WI38 (cell line): ENCODE results near the gene TMUB1.

ENCODE experiments used
- H3K4me3 ChIP-seq: 2 replicates; pipeline ENCODE4 v1.5.1; 2011; ENCODE audit warnings: low read depth, mild to moderate bottlenecking, control low read depth, low read length
- CTCF ChIP-seq: IDR thresholded peaks from 2 replicates; pipeline ENCODE4 v1.5.1; 2012; ENCODE audit warnings: low read depth, mild to moderate bottlenecking, control low read depth, low read length

The TMUB1 gene

DNA sequence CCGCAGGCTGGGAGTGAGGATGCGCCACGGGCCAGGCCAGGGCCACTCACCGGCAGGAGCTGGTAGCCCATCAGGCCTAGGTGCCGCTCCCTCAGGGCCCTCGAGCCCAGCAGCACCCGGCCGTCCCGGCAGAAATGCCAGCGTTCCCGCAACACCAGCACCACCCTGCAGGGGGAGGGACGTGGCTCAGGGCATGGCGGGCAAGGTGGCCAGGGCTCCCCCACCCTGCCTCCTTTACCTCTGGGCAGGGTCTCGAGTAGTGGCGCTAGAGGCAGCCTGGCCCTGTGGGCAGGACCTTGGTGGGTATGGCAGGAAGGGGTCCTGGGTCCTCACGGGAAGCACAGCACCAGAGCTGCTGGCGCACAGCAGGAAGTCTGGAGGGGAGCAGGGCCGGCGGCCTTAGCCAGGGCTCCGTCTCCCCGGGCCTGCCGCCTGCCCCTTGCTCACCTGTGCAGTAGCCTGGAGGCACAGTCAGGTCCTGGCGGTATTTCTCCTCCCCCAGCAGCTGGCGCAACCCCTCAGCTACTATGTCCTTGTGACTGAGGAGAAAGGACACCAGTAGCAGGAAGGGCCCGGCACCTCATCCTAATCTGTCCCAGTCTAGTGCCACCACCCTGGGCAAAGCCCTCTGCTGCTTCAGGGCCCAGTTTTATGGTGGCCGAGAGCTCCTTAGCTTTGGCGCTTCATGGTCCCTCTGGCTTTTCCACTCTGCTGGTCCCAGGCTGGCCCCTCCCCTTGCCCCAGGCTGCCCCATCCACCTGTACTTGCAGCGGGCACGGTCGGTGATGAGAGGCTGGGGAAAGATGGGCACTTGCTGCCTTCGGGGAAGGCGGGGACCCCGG is 6.2 kb downstream of the TMUB1 start:
- peak; percentile 41; the same call in 1 of the 2 replicates for TF ChIP-seq CTCF
- H3K4me3 ChIP-seq = no peak overlapping the region

- H3K4me3 ChIP-seq = no peak overlapping the region
- no peak for TF ChIP-seq CTCF
Observed at GRCh38 chr7:151075978-151076426, 7.3 kb downstream of the TMUB1 start.

DNA sequence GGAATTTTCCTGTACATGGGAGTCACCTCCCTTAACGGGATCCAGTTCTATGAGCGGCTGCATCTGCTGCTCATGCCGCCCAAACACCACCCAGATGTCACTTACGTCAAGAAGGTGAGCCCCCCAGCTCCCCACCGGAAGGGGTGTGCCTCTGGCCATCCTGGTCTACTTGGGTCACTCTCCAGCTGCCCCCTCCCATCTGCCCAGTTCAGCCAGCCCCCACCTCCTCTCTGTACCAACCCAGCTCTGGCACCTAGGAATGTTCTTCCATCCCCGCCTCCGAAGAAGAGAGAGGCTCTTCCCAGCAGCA is 7.7 kb downstream of the TMUB1 start:
- H3K4me3 ChIP-seq = no peak overlapping the region
- no peak for TF ChIP-seq CTCF

DNA sequence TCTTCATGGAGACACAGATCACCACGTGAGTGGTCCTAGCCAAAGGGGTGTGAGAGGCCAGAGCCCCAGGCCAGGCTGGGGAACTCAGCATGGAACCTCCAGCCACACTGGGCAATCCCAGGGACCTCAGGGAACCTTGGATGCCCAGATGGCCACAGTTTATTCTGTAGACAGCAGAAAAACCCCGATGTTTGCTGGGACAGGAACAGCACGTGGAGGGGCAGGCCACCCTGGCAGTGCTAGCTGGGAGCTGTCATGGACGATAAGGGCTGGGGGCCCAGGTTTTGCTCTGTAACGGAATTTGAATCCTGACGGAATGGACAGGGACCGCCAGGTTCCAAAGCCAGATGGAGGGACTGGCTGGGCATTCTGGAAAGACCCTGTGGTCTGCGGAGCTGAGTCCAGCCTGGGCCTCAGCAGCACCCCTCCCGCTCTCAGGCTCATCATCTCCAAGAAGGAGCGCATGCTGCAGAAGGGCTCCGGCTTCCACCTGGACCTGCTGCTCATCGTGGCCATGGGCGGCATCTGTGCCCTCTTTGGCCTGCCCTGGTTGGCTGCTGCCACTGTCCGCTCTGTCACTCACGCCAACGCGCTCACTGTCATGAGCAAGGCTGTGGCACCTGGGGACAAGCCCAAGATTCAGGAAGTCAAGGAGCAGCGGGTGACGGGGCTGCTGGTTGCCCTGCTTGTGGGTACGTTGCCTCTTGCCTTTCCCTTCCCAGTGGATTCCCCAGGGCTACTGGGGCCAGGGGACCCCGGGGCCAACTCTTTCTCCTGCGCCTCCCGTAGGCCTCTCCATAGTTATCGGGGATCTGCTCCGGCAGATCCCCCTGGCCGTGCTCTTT is 8.3 kb downstream of the TMUB1 start:
- TF ChIP-seq CTCF = no peak
- H3K4me3 ChIP-seq = no peak overlapping the region

DNA sequence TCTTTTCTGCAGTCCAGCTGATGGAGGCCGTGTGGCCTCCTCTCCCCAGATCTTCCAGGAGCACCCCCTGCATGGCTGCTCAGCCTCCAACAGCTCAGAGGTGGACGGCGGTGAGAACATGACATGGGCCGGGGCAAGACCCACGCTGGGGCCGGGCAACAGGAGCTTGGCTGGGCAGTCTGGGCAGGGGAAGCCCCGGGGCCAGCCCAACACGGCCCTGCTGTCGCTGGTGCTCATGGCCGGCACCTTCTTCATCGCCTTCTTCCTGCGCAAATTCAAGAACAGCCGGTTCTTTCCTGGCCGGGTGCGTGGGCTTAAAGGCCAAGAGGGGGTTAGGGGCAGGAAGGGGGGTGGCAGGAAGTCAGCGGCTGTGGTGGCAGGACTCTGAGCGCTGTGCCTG is 9.3 kb downstream of the TMUB1 start:
- no peak for TF ChIP-seq CTCF

GRCh38 chr7:151071032-151071866 is 12.0 kb downstream of the TMUB1 start:
- H3K4me3 ChIP-seq = no peak overlapping the region
- TF ChIP-seq CTCF = no peak

More for the DNA sequence above, 9.3 kb downstream of the TMUB1 start:
- no peak overlapping the region for H3K4me3 ChIP-seq
